Endothelial cell (in vitro differentiated cells): ENCODE results near the gene KDM2B. TPM values are rescaled to one million over a fixed set of nuclear protein-coding genes. Genes with fewer than 3 reads are reported as not detected.

ENCODE experiments used
- DNase-seq: peaks from one replicate; pipeline ENCODE4 v3.0.0; 2021; ENCODE audit warnings: low spot score
- H3K27ac Mint-ChIP-seq: one replicate; pipeline ENCODE4 v1.8.0; 2021; ENCODE audit warnings: mixed read lengths, inconsistent platforms; ENCODE audit not compliant: unreplicated experiment
- H3K27me3 Mint-ChIP-seq: one replicate; pipeline ENCODE4 v1.8.0; 2021; ENCODE audit warnings: mild to moderate bottlenecking, moderate library complexity, mixed read lengths, inconsistent platforms; ENCODE audit not compliant: unreplicated experiment
- H3K36me3 Mint-ChIP-seq: one replicate; pipeline ENCODE4 v1.8.0; 2021; ENCODE audit warnings: mild to moderate bottlenecking, low read depth, mixed read lengths, inconsistent platforms; ENCODE audit not compliant: unreplicated experiment
- H3K4me1 Mint-ChIP-seq: one replicate; pipeline ENCODE4 v1.8.0; 2021; ENCODE audit warnings: mild to moderate bottlenecking, mixed read lengths, inconsistent platforms; ENCODE audit not compliant: unreplicated experiment
- H3K4me3 Mint-ChIP-seq: one replicate; pipeline ENCODE4 v1.8.0; 2021; ENCODE audit warnings: mild to moderate bottlenecking, mixed read lengths, inconsistent platforms; ENCODE audit not compliant: unreplicated experiment
- H3K9me3 Mint-ChIP-seq: one replicate; pipeline ENCODE4 v1.8.0; 2021; ENCODE audit warnings: mixed read lengths, inconsistent platforms; ENCODE audit not compliant: unreplicated experiment
- total RNA-seq: library from RNA; stranded (reverse); fragmentation: NEBNext Ultra II Directional; extraction: Animal tissue kit (Norgen Biotek cat#: 25700); gene quantifications from one replicate; pipeline ENCODE4 v1.2.1, GENCODE V29; 2021; ENCODE audit not compliant: unreplicated experiment
- TF ChIP-seq, protein P1 (sequence below): fragments of 200-600 bp; sonication (generic); IDR thresholded peaks from one replicate; pipeline ENCODE4 v1.5.0; 2021; ENCODE audit warnings: antibody characterized with exemption; ENCODE audit not compliant: unreplicated experiment

KDM2B gene
- total RNA-seq, 1 donor from 2014 or later = 36.7 TPM

DNA sequence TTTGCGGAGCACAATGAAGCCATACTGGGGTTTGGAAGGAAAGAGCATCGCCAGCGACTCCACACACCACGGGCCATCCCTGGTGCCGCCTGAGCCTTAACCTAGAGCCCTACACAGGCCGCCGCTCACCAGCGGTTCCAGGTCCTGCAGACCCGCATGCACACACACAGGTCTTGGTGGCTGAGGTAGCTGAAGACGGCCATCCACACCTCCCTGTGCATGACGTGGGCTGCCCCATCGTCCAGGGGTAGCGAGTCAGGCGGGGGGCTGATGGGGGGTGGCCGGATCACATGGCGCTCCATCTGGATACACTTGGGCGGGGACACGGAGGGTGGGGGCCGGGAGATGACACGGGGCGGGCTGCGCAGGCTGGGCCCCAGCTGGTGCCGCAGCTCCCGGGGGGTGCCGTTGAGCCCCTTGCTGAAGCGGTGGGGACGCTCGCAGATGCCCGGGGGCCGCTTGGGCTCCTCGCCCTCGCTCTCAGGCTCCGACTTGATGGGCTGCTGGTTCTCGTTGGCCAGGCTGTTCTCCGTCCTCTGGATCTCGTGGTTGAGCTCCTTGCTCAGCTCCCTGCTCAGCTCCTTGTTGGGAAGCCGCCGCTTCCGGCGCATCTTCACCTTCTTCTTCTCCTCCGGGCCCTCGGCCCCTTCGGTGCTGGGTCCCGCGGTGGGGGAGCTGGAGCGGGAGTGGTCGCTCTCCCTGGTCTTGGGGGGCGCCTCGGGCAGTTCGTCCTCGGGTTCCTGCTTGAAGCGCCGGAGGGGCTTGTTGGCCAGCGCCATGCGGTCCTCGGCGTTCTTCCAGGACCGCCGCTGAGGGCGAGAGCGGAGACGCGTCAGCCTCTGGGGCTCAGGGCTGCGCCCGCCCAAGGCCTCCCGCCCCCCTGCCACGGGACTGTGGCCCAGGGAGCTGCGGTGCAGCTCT is 138.5 kb downstream of the KDM2B start:
- TF ChIP-seq, protein P1, sequence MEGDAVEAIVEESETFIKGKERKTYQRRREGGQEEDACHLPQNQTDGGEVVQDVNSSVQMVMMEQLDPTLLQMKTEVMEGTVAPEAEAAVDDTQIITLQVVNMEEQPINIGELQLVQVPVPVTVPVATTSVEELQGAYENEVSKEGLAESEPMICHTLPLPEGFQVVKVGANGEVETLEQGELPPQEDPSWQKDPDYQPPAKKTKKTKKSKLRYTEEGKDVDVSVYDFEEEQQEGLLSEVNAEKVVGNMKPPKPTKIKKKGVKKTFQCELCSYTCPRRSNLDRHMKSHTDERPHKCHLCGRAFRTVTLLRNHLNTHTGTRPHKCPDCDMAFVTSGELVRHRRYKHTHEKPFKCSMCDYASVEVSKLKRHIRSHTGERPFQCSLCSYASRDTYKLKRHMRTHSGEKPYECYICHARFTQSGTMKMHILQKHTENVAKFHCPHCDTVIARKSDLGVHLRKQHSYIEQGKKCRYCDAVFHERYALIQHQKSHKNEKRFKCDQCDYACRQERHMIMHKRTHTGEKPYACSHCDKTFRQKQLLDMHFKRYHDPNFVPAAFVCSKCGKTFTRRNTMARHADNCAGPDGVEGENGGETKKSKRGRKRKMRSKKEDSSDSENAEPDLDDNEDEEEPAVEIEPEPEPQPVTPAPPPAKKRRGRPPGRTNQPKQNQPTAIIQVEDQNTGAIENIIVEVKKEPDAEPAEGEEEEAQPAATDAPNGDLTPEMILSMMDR = no peak
- Mint-ChIP-seq H3K27me3 (peaks cover 7% of the 10 kb centered on the region), H3K36me3 (peaks cover 21% of the 10 kb centered on the region), H3K4me3 (no peak overlapping the region), H3K9me3 (no peaks in the 10 kb centered on the region), H3K27ac (no peak overlapping the region), H3K4me1 (no peaks in the 10 kb centered on the region)
- no peak for DNase-seq

DNA sequence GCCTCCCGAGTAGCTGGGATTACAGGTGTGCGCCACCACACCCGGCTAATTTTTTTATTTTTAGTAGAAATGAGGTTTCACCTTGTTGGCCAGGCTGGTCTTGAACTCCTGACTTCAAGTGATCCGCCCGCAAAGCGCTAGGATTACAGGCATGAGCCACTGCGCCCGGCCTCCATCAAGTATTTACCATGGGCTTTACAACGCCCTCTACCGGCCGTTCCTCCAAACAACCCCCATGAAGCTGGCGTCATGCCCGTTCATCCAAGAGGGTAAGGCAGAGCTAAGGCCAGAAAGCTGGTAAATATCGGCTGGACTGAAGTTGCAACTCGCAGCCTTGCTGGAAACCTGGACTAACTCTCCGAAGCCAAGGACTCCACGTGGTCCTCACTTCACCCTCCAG is 139.3 kb downstream of the KDM2B start:
- Mint-ChIP-seq H3K27me3 (peaks cover 7% of the 10 kb centered on the region), H3K36me3 (peaks cover 28% of the 10 kb centered on the region), H3K4me1 (no peaks in the 10 kb centered on the region), H3K4me3 (no peak overlapping the region), H3K9me3 (no peaks in the 10 kb centered on the region), H3K27ac (no peak overlapping the region)
- TF ChIP-seq, protein P1 = no peak
- DNase-seq = no peak

DNA sequence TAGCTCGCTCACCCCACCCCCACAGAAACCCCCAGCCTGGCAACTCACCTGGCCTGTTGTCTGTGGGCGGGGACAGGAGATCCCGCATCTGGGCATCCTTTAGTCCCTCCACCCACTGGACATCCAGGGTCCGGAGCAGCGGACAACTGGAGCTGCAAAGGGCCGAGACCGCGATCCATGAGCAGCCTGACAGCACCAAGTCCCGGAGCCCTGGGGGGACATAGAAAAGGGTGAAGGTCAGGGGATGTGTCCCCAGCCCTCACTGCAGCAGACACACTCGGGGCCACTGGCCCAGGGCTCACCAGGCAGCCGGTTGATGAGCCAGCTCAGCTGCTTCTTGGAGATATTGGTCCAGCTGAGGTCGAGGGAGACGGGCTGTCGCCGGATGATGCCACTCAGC is 140.1 kb downstream of the KDM2B start:
- no peaks in the 10 kb centered on the region for H3K9me3 Mint-ChIP-seq
- H3K27ac Mint-ChIP-seq = no peak overlapping the region
- TF ChIP-seq, protein P1 = no peak
- peaks cover 8% of the 10 kb centered on the region for H3K27me3 Mint-ChIP-seq
- peaks cover 32% of the 10 kb centered on the region for H3K36me3 Mint-ChIP-seq
- DNase-seq = no peak
- no peak overlapping the region for H3K4me3 Mint-ChIP-seq
- H3K4me1 Mint-ChIP-seq = no peaks in the 10 kb centered on the region

DNA sequence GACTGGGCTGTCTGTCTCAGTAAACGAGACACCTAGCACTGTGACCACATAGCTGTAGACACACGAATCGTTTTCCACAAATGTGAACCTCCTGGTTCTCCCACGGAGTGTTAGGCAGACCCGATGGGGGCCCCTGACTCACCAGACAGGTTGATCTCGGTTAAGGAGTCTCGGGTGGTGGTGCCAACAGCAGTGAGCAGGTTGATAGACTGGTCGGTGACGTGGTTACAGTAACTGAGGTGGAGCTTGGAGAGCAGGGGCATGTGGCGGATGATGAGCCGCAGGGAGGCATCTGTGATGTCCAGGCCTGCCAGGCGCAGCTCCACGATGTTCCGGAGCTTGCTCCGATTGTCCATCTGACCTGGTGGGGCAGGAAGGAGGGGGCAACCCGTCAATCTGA is 141.1 kb downstream of the KDM2B start:
- Mint-ChIP-seq H3K4me1 (no peaks in the 10 kb centered on the region), H3K36me3 (peaks cover 38% of the 10 kb centered on the region), H3K9me3 (no peaks in the 10 kb centered on the region), H3K4me3 (peak overlapping the region; percentile 71), H3K27me3 (peaks cover 7% of the 10 kb centered on the region), H3K27ac (no peak overlapping the region)
- no peak for DNase-seq
- TF ChIP-seq, protein P1 = no peak

DNA sequence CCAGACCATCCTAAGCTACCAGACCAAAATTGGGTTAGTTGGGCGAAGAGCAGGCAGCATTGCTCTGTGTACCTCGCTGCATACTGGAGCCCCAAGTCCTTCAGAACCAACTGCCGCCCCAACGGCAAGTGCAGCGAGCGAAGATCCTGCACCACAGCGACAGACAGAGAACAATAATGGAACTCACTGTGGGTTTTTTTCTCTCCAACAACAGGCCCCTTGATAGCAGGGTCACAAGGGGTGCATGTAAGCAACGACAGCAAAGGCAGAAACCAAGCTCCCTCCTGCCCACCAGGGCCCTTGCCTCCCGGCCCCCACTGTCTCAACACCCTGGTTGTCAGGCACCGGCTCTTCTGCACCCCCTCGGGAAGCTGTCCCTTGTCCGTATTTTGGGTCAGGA is 141.9 kb downstream of the KDM2B start:
- TF ChIP-seq, protein P1 = no peak
- no peaks in the 10 kb centered on the region for H3K4me1 Mint-ChIP-seq
- H3K9me3 Mint-ChIP-seq = no peaks in the 10 kb centered on the region
- H3K4me3 Mint-ChIP-seq = no peak overlapping the region
- no peak overlapping the region for H3K27ac Mint-ChIP-seq
- peaks cover 10% of the 10 kb centered on the region for H3K27me3 Mint-ChIP-seq
- no peak for DNase-seq
- H3K36me3 Mint-ChIP-seq = peaks cover 41% of the 10 kb centered on the region
